GM19193 (cell line): ENCODE results near the gene UBR3.

Source experiments
- POLR2A ChIP-seq: IDR thresholded peaks from 4 replicates; pipeline ENCODE4 v1.6.1; 2011; ENCODE audit not compliant: insufficient read depth, insufficient read length; ENCODE audit errors: extremely low read depth

Gene UBR3

DNA sequence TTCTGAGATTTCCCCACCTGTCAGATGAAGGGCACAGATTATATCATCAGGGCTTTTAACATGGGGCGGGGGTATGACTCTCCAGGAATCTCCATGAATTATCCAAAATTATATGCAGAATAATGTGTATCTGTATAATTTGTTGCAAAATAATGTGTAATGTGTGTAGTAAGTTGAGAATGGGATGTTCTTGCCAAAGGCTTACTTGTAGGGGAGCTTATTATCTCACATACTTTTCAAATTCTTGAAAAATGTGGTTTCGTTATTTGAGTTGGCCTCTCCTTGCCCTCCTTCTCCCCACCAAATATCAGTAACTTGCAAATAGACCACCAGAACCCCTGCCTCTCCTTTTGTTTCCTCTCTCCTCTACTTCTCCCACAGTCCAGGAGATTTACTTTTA lies 35.6 kb downstream of the UBR3 start:
- TF ChIP-seq POLR2A, result no peak

GRCh38 chr2:169865492-169865891 lies 38.2 kb downstream of the UBR3 start:
- no peak for TF ChIP-seq POLR2A

DNA sequence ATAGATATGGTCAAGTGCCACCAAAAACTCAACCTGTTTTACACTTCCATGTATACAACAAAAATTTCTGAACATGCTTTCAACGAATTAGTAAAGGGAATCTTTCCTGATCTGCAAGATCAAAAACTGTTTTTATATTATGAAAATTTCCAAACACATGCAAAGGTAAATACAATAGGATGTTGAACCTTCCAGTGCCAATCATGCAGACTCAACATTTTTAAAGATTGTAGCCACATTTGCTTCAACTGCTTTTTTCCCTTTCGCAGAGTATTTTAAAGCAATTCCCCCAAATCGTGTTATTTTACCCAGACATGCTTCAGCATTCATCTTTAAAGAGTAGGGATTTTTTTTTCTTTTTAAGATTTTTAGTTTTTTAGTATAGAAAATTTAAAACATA lies 40.3 kb downstream of the UBR3 start:
- TF ChIP-seq POLR2A, result no peak

GRCh38 chr2:169868951-169869350 lies 41.7 kb downstream of the UBR3 start:
- no peak for TF ChIP-seq POLR2A

GRCh38 chr2:169871994-169872393 lies 44.7 kb downstream of the UBR3 start:
- TF ChIP-seq POLR2A, result no peak

DNA sequence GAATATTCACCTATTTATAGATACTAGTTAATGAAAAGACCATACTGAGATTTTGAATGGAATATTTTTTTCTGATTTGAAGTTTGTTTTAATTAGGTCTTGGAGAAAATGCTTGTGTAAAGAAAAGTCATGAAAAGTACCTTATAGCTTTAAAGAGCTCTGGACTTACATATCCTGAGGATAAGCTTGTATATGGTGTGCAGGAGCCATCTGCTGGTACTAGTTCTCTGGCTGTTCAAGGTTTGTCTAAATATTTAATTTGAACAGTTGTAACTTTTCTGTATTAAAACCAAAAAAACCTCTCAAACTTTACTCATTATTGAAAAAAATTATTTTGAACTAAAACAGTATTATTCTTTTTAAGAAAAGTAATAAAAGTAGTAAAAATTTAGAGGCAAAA lies 50.1 kb downstream of the UBR3 start:
- no peak for TF ChIP-seq POLR2A

DNA sequence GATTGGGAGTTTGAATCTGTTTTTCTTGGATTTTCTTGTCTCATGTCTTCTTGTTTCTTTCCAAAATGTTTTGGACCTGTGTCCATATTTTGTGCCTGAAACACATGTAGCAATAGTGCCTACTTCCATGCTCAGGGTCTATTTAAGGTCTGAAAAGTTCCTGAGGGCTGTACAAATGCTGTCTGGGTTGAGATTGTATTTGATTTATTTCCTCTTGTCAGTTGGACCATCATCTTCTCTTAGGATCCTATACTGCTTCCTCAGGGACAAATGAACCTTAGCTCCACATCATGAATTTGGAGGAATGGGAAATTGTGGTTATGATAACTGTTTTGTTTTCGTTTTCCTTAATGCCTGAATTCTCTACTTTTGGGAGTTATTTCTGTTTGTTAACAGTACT lies 59.9 kb downstream of the UBR3 start:
- TF ChIP-seq POLR2A, result no peak

GRCh38 chr2:169891593-169892298 lies 64.5 kb downstream of the UBR3 start:
- TF ChIP-seq POLR2A, result no peak

- no peak for TF ChIP-seq POLR2A
Observed at GRCh38 chr2:169892951-169893350, 65.7 kb downstream of the UBR3 start.

DNA sequence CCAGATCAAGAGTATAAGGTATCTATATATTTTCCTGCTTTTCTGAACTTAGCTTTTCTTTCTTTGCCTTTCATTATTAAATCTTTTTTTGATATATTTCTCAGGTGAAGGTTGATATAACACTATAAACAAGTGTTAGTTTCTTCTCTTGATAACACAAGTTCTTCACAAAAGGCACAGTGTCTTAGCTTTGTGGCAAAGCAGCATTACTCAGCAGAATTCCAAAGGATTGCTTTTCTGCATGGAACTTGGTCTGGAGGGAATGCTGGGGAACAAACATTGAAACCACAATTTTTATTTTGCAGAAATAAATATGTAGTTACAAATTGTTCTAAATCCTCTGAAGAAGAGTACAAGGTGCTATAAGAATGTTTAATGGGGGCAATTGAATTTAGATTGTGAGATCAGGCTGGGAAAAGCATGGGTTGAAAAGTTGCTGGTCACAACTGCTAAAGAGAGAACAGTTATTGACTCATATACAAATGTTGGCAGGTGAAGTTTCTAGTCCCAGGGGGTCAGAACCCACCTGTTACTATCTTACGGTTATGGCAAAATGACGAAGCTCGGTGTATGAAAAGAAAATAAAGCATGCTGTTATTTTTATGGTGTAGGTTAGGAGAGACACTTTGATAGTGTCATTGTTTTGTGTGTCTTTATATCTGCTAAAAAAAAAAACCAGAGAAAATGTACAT lies 68.2 kb downstream of the UBR3 start:
- TF ChIP-seq POLR2A, result no peak

DNA sequence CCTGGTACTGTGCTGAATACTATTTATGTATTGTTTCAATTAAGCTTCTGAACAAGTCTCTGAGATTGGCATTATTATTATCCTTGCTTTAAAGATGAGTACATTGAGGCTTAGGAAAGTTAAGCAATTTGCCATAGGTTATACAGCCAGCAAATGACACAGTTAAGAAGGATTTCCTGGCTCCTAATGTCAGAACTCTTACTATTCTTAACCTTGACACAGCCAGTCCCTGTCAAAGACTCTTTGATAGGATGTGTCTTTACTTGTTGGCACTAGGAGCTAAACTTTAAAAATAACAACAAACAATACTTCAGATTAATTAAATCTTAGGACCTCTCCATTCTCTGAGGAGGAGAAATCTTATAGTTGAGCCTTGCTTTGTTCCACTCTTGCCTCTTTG lies 70.6 kb downstream of the UBR3 start:
- no peak for TF ChIP-seq POLR2A

- no peak for TF ChIP-seq POLR2A
Observed at GRCh38 chr2:169900686-169901085, 73.4 kb downstream of the UBR3 start.

DNA sequence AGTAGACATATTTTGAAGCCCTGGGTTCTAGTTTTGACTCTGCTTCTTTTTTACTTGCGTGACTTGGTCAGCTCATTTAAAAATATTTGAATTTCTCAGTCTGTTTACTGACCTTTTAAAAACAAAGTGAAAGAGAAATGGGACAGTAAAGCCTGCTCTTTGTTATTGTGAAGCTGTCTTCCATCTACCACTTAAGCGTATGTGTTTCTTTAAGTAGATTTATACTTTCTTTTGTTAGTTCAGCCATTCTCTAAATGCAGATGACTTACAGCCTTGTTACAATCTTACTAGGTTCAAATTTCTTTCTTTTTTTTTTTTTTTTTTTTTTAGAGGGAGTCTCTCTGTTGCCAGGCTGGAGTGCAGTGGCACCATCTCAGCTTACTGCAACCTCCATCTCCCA lies 79.5 kb downstream of the UBR3 start:
- TF ChIP-seq POLR2A, result no peak

GRCh38 chr2:169909376-169909775 lies 82.1 kb downstream of the UBR3 start:
- TF ChIP-seq POLR2A, result no peak

GRCh38 chr2:169910109-169910799 lies 83.0 kb downstream of the UBR3 start:
- TF ChIP-seq POLR2A, result no peak

DNA sequence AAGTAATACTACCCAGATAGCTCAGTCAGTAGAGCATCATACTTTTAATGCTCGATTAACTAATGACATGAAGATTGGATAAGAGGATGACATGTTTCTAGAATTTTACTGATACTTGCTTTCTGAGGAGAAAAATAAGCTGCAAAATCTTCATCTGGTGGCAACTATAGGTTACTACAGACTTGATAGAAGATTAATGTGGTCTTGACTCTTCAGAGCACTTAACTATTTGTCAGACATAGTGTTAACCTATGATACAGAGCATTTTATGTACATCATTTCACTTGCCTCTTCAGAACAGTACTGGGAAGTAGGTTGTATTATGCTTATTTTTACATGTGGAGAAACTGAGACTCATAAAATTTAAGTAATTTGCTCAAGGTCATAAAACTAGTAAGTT lies 83.9 kb downstream of the UBR3 start:
- no peak for TF ChIP-seq POLR2A
